ENCODE results near the gene SMIM24. TPM values are rescaled to one million over a fixed set of nuclear protein-coding genes. Genes with fewer than 3 reads are reported as not detected.

The SMIM24 gene
- total RNA-seq, 1 experiment from 2014 or later: 1.9 TPM

GRCh38 chr19:3475449-3475848 is 4.9 kb downstream of the SMIM24 start:
- H4K20me1 ChIP-seq (ENCODE audit: control insufficient read depth, insufficient read depth, insufficient read length): no peaks in the 10 kb centered on the region
- H3K27me3 ChIP-seq (ENCODE audit: insufficient read depth, low read length): no peaks in the 10 kb centered on the region
- Mint-ChIP-seq H3K27ac (no peak overlapping the region), H3K4me1 (peaks cover 3 to 7% of the 10 kb centered on the region in 2 experiments; a peak in 3 of 4 replicates), H3K27me3 (ENCODE audit: low read depth) (peaks cover 18% of the 10 kb centered on the region), H3K4me3 (no peak overlapping the region), H3K36me3 (ENCODE audit: insufficient read depth in 1 of 3, low read depth in 3 of 3) (no peaks in the 10 kb centered on the region; a peak in 1 of 7 replicates), H3K9me3 (0 out of 5 replicates have a peak, but pooled peaks cover 0 to 8% of the 10 kb centered on the region in 2 experiments)
- H3K23me2 ChIP-seq (ENCODE audit: insufficient read length, low read depth, low read length, poor library complexity, severe bottlenecking): peaks cover 4% of the 10 kb centered on the region
- H3K56ac ChIP-seq (ENCODE audit: insufficient read length, low read depth, low read length): no peak overlapping the region
- H3K4me1 ChIP-seq (ENCODE audit: insufficient read depth, low read length): no peaks in the 10 kb centered on the region
- no peak for DNase-seq
- H2BK5ac ChIP-seq (ENCODE audit: insufficient read length, low read length): no peak overlapping the region
- no peak overlapping the region for H2AK5ac ChIP-seq (ENCODE audit: insufficient read length, low read length)
- no peak for TF ChIP-seq CTCF (conservative IDR thresholded peaks at IDR 0.05)
- H3K9ac ChIP-seq (ENCODE audit: extremely low read depth, insufficient read length, low read length): no peak overlapping the region
- H3K4ac ChIP-seq (ENCODE audit: low read depth, low read length): no peak overlapping the region
- H4K91ac ChIP-seq (ENCODE audit: insufficient read length, low read depth, low read length): no peak overlapping the region
- WGBS (ENCODE audit: extremely low coverage, insufficient read length, low lambda C conversion rate): 100% methylated on average over 2 of the region's 4 CpGs
- H3T11ph ChIP-seq (ENCODE audit: low read length): no peak overlapping the region
- H4K8ac ChIP-seq (replicated peaks; ENCODE audit: insufficient read length, low read depth, low read length): no peak overlapping the region
- H2AFZ ChIP-seq (ENCODE audit: low read length): no peak overlapping the region
- H3K27ac ChIP-seq (ENCODE audit: insufficient read length, low read depth, low read length): no peak overlapping the region
- no peaks in the 10 kb centered on the region for H3K9me3 ChIP-seq (ENCODE audit: control insufficient read depth, low read depth, low read length)
- H2BK12ac ChIP-seq (ENCODE audit: insufficient read length, low read depth, low read length): no peak overlapping the region
- H3K23ac ChIP-seq (ENCODE audit: insufficient read length, low read depth, low read length): no peak overlapping the region
- H2BK120ac ChIP-seq (ENCODE audit: low read depth, low read length, poor library complexity, severe bottlenecking): no peak overlapping the region
- no peak overlapping the region for H2BK15ac ChIP-seq (ENCODE audit: low read depth, low read length)
- H3K14ac ChIP-seq (ENCODE audit: insufficient read depth, low read length): no peak overlapping the region
- no peaks in the 10 kb centered on the region for H3K79me1 ChIP-seq (ENCODE audit: insufficient read depth, low read depth, low read length, poor library complexity, severe bottlenecking)
- no peak overlapping the region for H4K5ac ChIP-seq (ENCODE audit: insufficient read length, low read depth, low read length)
- no peak overlapping the region for H2BK20ac ChIP-seq (ENCODE audit: low read depth, low read length, poor library complexity, severe bottlenecking)
- no peak overlapping the region for H3K18ac ChIP-seq (ENCODE audit: insufficient read length, low read depth, low read length)
- H3K4me2 ChIP-seq (ENCODE audit: insufficient read depth, insufficient read length, low read length): no peak overlapping the region
- H3K79me2 ChIP-seq (ENCODE audit: insufficient read depth, low read length): no peaks in the 10 kb centered on the region

All from H9 (cell line).